H9 (cell line): Measurements from ENCODE around the gene TREML2. TPM values are rescaled to one million over a fixed set of nuclear protein-coding genes. Genes with fewer than 3 reads are reported as not detected.

Experiments
- DNase-seq: peaks from one replicate; pipeline ENCODE4 v3.0.0-alpha.2; 2017
- H2AFZ ChIP-seq: one replicate; pipeline ENCODE4 v1.6.1; 2013; ENCODE audit warnings: mild to moderate bottlenecking, low read length, control low read depth, moderate library complexity
- H2AK5ac ChIP-seq: 2 replicates; pipeline ENCODE4 v1.6.1; 2013; ENCODE audit warnings: low read length, control low read depth, mixed read lengths; ENCODE audit not compliant: insufficient read length
- H2BK120ac ChIP-seq: one replicate; pipeline ENCODE4 v1.6.1; 2013; ENCODE audit warnings: low read depth, mild to moderate bottlenecking, low read length, control low read depth, inconsistent platforms; ENCODE audit not compliant: poor library complexity, severe bottlenecking
- H2BK12ac ChIP-seq: 2 replicates; pipeline ENCODE4 v1.6.1; 2013; ENCODE audit warnings: low read length, control low read depth, mixed read lengths, low read depth; ENCODE audit not compliant: insufficient read length
- H2BK15ac ChIP-seq: 2 replicates; pipeline ENCODE4 v1.6.1; 2013; ENCODE audit warnings: low read depth, low read length, control low read depth
- H2BK20ac ChIP-seq: one replicate; pipeline ENCODE4 v1.6.1; 2013; ENCODE audit warnings: low read depth, mild to moderate bottlenecking, low read length, control low read depth, inconsistent platforms; ENCODE audit not compliant: poor library complexity, severe bottlenecking
- H2BK5ac ChIP-seq: 2 replicates; pipeline ENCODE4 v1.6.1; 2013; ENCODE audit warnings: low read length, control low read depth, mixed read lengths; ENCODE audit not compliant: insufficient read length
- H3K14ac ChIP-seq: 2 replicates; pipeline ENCODE4 v1.6.1; 2013; ENCODE audit warnings: low read length, control low read depth; ENCODE audit not compliant: insufficient read depth
- H3K18ac ChIP-seq: 2 replicates; pipeline ENCODE4 v1.6.1; 2013; ENCODE audit warnings: low read depth, mild to moderate bottlenecking, mixed read lengths, low read length, control low read depth; ENCODE audit not compliant: insufficient read length
- H3K23ac ChIP-seq: 2 replicates; pipeline ENCODE4 v1.6.1; 2013; ENCODE audit warnings: low read length, control low read depth, mixed read lengths, low read depth; ENCODE audit not compliant: insufficient read length
- H3K23me2 ChIP-seq: 2 replicates; pipeline ENCODE4 v1.6.1; 2013; ENCODE audit warnings: low read depth, mild to moderate bottlenecking, mixed read lengths, low read length, control low read depth; ENCODE audit not compliant: insufficient read length, poor library complexity, severe bottlenecking
- H3K27ac ChIP-seq: 2 replicates; pipeline ENCODE4 v1.5.1; 2013; ENCODE audit warnings: low read length, control low read depth, mixed read lengths, low read depth; ENCODE audit not compliant: insufficient read length
- H3K27me3 ChIP-seq: 2 replicates; pipeline ENCODE4 v1.6.1; 2013; ENCODE audit warnings: low read length, control low read depth, inconsistent platforms; ENCODE audit not compliant: insufficient read depth
- H3K4ac ChIP-seq: 2 replicates; pipeline ENCODE4 v1.6.1; 2013; ENCODE audit warnings: low read depth, mild to moderate bottlenecking, control low read depth, inconsistent platforms, low read length, moderate library complexity
- H3K4me1 ChIP-seq: 2 replicates; pipeline ENCODE4 v1.6.1; 2013; ENCODE audit warnings: low read length, control low read depth, inconsistent platforms; ENCODE audit not compliant: insufficient read depth
- H3K4me2 ChIP-seq: 2 replicates; pipeline ENCODE4 v1.6.1; 2013; ENCODE audit warnings: low read length, control low read depth, mixed read lengths; ENCODE audit not compliant: insufficient read length, insufficient read depth
- H3K56ac ChIP-seq: 2 replicates; pipeline ENCODE4 v1.6.1; 2013; ENCODE audit warnings: low read depth, mild to moderate bottlenecking, mixed read lengths, low read length, control low read depth; ENCODE audit not compliant: insufficient read length
- H3K79me1 ChIP-seq: 2 replicates; pipeline ENCODE4 v1.6.1; 2013; ENCODE audit warnings: low read depth, mild to moderate bottlenecking, moderate library complexity, low read length, control low read depth, inconsistent platforms; ENCODE audit not compliant: insufficient read depth, poor library complexity, severe bottlenecking
- H3K79me2 ChIP-seq: 2 replicates; pipeline ENCODE4 v1.6.1; 2013; ENCODE audit warnings: low read length, control low read depth, inconsistent platforms; ENCODE audit not compliant: insufficient read depth
- H3K9ac ChIP-seq: 2 replicates; pipeline ENCODE4 v1.6.1; 2013; ENCODE audit warnings: low read length, control low read depth, mixed read lengths; ENCODE audit not compliant: insufficient read length; ENCODE audit errors: extremely low read depth
- H3K9me3 ChIP-seq: one replicate; pipeline ENCODE4 v1.6.1; 2013; ENCODE audit warnings: low read depth, low read length, inconsistent platforms; ENCODE audit not compliant: control insufficient read depth
- H3T11ph ChIP-seq: one replicate; pipeline ENCODE4 v1.6.1; 2013; ENCODE audit warnings: mild to moderate bottlenecking, low read length, control low read depth, inconsistent platforms
- H4K20me1 ChIP-seq: one replicate; pipeline ENCODE4 v1.6.1; 2013; ENCODE audit not compliant: control insufficient read depth, insufficient read length, insufficient read depth
- H4K5ac ChIP-seq: 2 replicates; pipeline ENCODE4 v1.6.1; 2013; ENCODE audit warnings: low read depth, mild to moderate bottlenecking, mixed read lengths, low read length, control low read depth; ENCODE audit not compliant: insufficient read length
- H4K8ac ChIP-seq: replicated peaks from 2 replicates; pipeline ENCODE4 v1.6.1; 2013; ENCODE audit warnings: low read length, control low read depth, mixed read lengths, low read depth; ENCODE audit not compliant: insufficient read length
- H4K91ac ChIP-seq: 2 replicates; pipeline ENCODE4 v1.6.1; 2013; ENCODE audit warnings: low read depth, mild to moderate bottlenecking, moderate library complexity, mixed read lengths, low read length, control low read depth; ENCODE audit not compliant: insufficient read length
- H3K27ac Mint-ChIP-seq, 3 experiments: 2 replicates in 2 of 3; 3 replicates in 1 of 3; pipeline ENCODE4 v1.8.0; 2020 to 2021; ENCODE audit warnings: mixed read lengths in 3 of 3, mild to moderate bottlenecking in 1 of 3, moderate library complexity in 1 of 3
- H3K27me3 Mint-ChIP-seq: 2 replicates; pipeline ENCODE4 v1.8.0; 2021; ENCODE audit warnings: low read depth, mild to moderate bottlenecking, moderate library complexity, mixed read lengths
- H3K36me3 Mint-ChIP-seq, 3 experiments: 2 replicates in 2 of 3; 3 replicates in 1 of 3; pipeline ENCODE4 v1.8.0; 2020 to 2021; ENCODE audit warnings: low read depth in 3 of 3, mixed read lengths in 3 of 3; ENCODE audit not compliant: insufficient read depth in 1 of 3
- H3K4me1 Mint-ChIP-seq, 2 experiments: 2 replicates each; pipeline ENCODE4 v1.8.0; 2020; ENCODE audit warnings: mixed read lengths in 2 of 2
- H3K4me3 Mint-ChIP-seq, 2 experiments: 2 replicates in 1 of 2; 3 replicates in 1 of 2; pipeline ENCODE4 v1.8.0; 2020 to 2021; ENCODE audit warnings: mild to moderate bottlenecking in 2 of 2, mixed read lengths in 2 of 2, moderate library complexity in 1 of 2
- H3K9me3 Mint-ChIP-seq, 2 experiments: 2 replicates in 1 of 2; 3 replicates in 1 of 2; pipeline ENCODE4 v1.8.0; 2020; ENCODE audit warnings: mild to moderate bottlenecking in 2 of 2, mixed read lengths in 2 of 2, moderate library complexity in 1 of 2
- WGBS: extraction: QIAGEN DNeasy Blood & Tissue Kit; methylation state at CpG from one replicate; pipeline ENCODE4 v1.1.7; 2013; ENCODE audit warnings: missing lambda C conversion rate, low lambda C conversion rate, mixed read lengths; ENCODE audit not compliant: insufficient read length; ENCODE audit errors: extremely low coverage; 5-methylcytosine and 5-hydroxymethylcytosine counted together
- total RNA-seq: library from RNA; stranded (reverse); gene quantifications from 2 replicates; pipeline ENCODE4 v1.2.1, GENCODE V29; 2021
- TF ChIP-seq, protein P1 (sequence below): fragments of 200-600 bp; sonication (generic); conservative IDR thresholded peaks from 3 replicates; pipeline ENCODE4 v1.8.0; 2021; ENCODE audit warnings: antibody characterized with exemption, mild to moderate bottlenecking

TREML2 gene
- total RNA-seq, 1 experiment from 2014 or later: 0.07 TPM

GRCh38 chr6:41157323-41157722 lies 43.6 kb downstream of the TREML2 start:
- Histone ChIP-seq H3K14ac (no peak overlapping the region), H3K23me2 (no peaks in the 10 kb centered on the region), H2BK20ac (no peak overlapping the region), H3K9ac (no peak overlapping the region), H3K23ac (no peak overlapping the region), H3K79me1 (no peaks in the 10 kb centered on the region), H4K20me1 (no peaks in the 10 kb centered on the region), H3K9me3 (no peaks in the 10 kb centered on the region), H4K91ac (no peak overlapping the region), H4K8ac (no peak overlapping the region), H2BK15ac (no peak overlapping the region), H3K4me2 (no peak overlapping the region), H3K18ac (no peak overlapping the region), H2BK5ac (no peak overlapping the region), H3K27ac (no peak overlapping the region), H3K79me2 (no peaks in the 10 kb centered on the region), H4K5ac (no peak overlapping the region), H2AK5ac (no peak overlapping the region), H3K27me3 (no peaks in the 10 kb centered on the region; the same call in 1 of the 2 replicates), H3K4ac (no peak overlapping the region), H3K4me1 (no peaks in the 10 kb centered on the region), H3T11ph (no peak overlapping the region), H2BK120ac (no peak overlapping the region), H2AFZ (no peak overlapping the region), H3K56ac (no peak overlapping the region), H2BK12ac (no peak overlapping the region)
- no peaks in the 10 kb centered on the region for H3K9me3 Mint-ChIP-seq
- WGBS: no CpG with 5 or more reads among the region's 5 CpGs
- H3K4me1 Mint-ChIP-seq: peaks cover 13% of the 10 kb centered on the region in 2 experiments; a peak in 3 of 4 replicates
- TF ChIP-seq, protein P1, sequence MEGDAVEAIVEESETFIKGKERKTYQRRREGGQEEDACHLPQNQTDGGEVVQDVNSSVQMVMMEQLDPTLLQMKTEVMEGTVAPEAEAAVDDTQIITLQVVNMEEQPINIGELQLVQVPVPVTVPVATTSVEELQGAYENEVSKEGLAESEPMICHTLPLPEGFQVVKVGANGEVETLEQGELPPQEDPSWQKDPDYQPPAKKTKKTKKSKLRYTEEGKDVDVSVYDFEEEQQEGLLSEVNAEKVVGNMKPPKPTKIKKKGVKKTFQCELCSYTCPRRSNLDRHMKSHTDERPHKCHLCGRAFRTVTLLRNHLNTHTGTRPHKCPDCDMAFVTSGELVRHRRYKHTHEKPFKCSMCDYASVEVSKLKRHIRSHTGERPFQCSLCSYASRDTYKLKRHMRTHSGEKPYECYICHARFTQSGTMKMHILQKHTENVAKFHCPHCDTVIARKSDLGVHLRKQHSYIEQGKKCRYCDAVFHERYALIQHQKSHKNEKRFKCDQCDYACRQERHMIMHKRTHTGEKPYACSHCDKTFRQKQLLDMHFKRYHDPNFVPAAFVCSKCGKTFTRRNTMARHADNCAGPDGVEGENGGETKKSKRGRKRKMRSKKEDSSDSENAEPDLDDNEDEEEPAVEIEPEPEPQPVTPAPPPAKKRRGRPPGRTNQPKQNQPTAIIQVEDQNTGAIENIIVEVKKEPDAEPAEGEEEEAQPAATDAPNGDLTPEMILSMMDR: no peak
- H3K27me3 Mint-ChIP-seq: peaks cover 6% of the 10 kb centered on the region
- no peak for DNase-seq
- H3K4me3 Mint-ChIP-seq: no peak overlapping the region
- no peak overlapping the region for H3K27ac Mint-ChIP-seq
- H3K36me3 Mint-ChIP-seq: no peaks in the 10 kb centered on the region
